Measurements from ENCODE around the gene CASTOR1.
A peak's percentile ranks its signal among the peaks of the same experiment; 100 is the strongest.

CASTOR1 gene

DNA sequence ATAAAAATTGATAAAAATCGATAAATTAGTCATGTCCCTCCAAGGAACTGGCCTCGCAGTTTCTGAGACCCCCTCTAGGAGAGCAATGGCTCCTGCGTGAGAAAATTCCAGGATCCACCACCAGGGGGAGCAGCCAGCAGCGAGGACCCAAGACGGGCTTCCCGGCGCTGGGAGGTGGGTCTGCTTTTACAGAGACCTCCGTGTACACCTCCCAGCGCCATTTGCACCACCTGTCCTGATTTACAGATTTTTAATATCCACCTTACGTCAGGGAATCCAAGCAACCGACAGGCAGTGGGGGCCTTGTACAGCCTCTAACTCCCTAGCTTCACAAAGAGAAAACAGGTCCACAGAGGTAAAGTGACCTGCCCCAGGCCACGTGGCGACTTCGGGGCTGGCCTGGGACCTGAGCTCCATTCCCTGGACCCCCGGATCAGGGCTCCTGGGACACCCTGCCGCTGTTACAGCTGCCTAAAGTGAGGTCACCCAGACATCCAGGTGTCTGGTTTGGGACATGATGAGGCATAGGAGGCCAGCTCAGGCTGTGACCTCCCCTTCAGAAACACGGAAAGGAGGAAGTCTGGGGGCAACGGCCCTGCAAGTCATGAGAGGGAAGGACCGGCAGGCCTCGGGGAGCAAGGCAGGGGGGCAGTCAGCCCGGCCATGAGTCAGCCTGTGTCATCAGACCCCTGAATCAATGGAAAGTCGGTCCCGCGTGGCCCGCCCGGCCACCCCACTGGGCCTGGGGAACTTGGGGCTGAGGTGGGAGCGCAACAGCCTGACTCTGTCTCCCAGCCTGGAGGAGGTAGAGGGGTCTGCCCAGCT lies 26.2 kb downstream of the CASTOR1 start (continued):
- peak; percentile 56 for TF ChIP-seq ZEB2 (tag by site-specific recombination; IDR thresholded peaks at IDR 0.05)

DNA sequence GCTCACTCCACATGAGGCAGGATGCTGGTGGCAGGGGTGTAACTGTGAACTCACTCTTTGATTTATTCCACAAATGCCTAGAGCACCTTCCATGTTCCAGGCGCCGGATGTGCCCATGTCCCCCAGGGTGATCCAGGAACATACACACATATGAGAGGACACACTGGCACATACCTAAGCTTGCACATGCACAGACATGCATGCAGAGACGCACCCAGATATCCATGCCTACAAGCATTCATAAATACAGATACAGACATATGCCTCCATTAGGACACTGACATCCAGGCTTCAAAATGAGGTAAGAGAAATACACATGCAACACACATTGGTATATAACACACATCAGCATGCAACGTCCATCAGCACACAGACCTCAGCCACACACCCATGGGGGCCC lies 27.2 kb downstream of the CASTOR1 start:
- no peak overlapping the region for H3K4me3 ChIP-seq (ENCODE audit: low read depth, low read length)
- no peaks in the 10 kb centered on the region for H3K36me3 ChIP-seq (ENCODE audit: control insufficient read depth in 2 of 2, insufficient read depth in 1 of 2, low read length in 2 of 2)
- no peak overlapping the region for H3K27ac ChIP-seq (ENCODE audit: extremely low read depth, low read depth, low read length)

DNA sequence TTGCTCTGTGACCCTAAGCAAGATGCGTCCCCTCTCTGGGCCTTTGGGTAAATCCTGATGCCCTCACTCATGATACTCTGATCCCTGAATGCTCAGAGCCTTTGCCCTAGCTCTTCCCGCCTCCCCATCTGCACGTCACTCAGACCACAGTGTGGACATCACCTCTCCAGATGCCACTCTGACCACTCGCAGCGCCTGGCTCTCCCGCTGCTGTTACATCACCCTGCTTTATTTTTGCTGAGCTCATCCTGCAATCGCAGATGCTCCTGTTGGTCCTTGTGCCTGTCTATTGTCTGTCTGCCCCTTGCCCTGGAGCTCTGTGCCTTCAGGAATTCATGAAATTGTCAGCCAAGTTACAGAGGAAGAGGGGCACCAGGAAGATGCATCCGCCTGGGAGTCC lies 28.2 kb downstream of the CASTOR1 start:
- H3K36me3 ChIP-seq (ENCODE audit: control insufficient read depth in 2 of 2, insufficient read depth in 1 of 2, low read length in 2 of 2): no peaks in the 10 kb centered on the region
- H3K4me3 ChIP-seq (ENCODE audit: low read depth, low read length): no peak overlapping the region
- CTCF ChIA-PET: interaction anchor here (0.7 to 3.4 kb wide), 22 partner anchors 11 to 172 kb away, joined by 3 to 26 read pairs (median 4); partner anchors contain the start of gene CASTOR1
- TF ChIP-seq ZFP3 (tag by site-specific recombination; IDR thresholded peaks at IDR 0.05; ENCODE audit: low read depth) (no peak), SALL2 (tag by site-specific recombination; IDR thresholded peaks at IDR 0.05; ENCODE audit: borderline replicate concordance) (no peak), KLF7 (tag by site-specific recombination; IDR thresholded peaks at IDR 0.05; ENCODE audit: borderline replicate concordance) (no peak), ZNF350 (tag by site-specific recombination; IDR thresholded peaks at IDR 0.05) (no peak), KLF10 (tag by site-specific recombination; IDR thresholded peaks at IDR 0.05) (no peak), RBAK (tag by site-specific recombination; IDR thresholded peaks at IDR 0.05) (no peak), MYNN (tag by site-specific recombination; IDR thresholded peaks at IDR 0.05; ENCODE audit: borderline replicate concordance) (no peak), ZNF621 (tag by site-specific recombination; IDR thresholded peaks at IDR 0.05) (no peak), ZNF266 (tag by site-specific recombination; IDR thresholded peaks at IDR 0.05; ENCODE audit: low read depth) (no peak), ZNF335 (tag by site-specific recombination; conservative IDR thresholded peaks at IDR 0.05) (no peak), ZNF521 (tag by site-specific recombination; IDR thresholded peaks at IDR 0.05) (no peak), ZNF426 (tag by site-specific recombination; IDR thresholded peaks at IDR 0.05) (no peak), ZNF610 (tag by site-specific recombination; IDR thresholded peaks at IDR 0.05; ENCODE audit: borderline replicate concordance) (no peak), OSR2 (tag by site-specific recombination; IDR thresholded peaks at IDR 0.05) (no peak), IKZF3 (tag by site-specific recombination; IDR thresholded peaks at IDR 0.05) (no peak)
- H3K27ac ChIP-seq (ENCODE audit: extremely low read depth, low read depth, low read length): no peak overlapping the region
- no peaks in the 10 kb centered on the region for H3K4me1 ChIP-seq (ENCODE audit: control insufficient read depth, insufficient read depth, low read length)
- POLR2A ChIA-PET: no interaction called here
- no peaks in the 10 kb centered on the region for H3K9me3 ChIP-seq (ENCODE audit: control insufficient read depth, insufficient read depth, low read depth, low read length)

More for the DNA sequence above, 27.2 kb downstream of the CASTOR1 start:
- TF ChIP-seq ZFHX2 (tag by site-specific recombination; conservative IDR thresholded peaks at IDR 0.05) (no peak), ZNF707 (tag by site-specific recombination; IDR thresholded peaks at IDR 0.05) (no peak), ZNF132 (tag by site-specific recombination; IDR thresholded peaks at IDR 0.05; ENCODE audit: borderline replicate concordance) (no peak)
- ChIA-PET POLR2A (interaction anchor here (1.1 kb wide), 1 partner anchor 26 kb away, joined by 4 read pairs; no protein-coding TSS in a partner anchor), CTCF (interaction anchor here (0.6 to 3.4 kb wide), 14 partner anchors 12 to 702 kb away, joined by 3 to 26 read pairs (median 5); partner anchors contain the start of genes CASTOR1 and TBC1D10A)
- Histone ChIP-seq H3K4me1 (ENCODE audit: control insufficient read depth, insufficient read depth, low read length) (no peaks in the 10 kb centered on the region), H3K9me3 (ENCODE audit: control insufficient read depth, insufficient read depth, low read depth, low read length) (no peaks in the 10 kb centered on the region)

DNA sequence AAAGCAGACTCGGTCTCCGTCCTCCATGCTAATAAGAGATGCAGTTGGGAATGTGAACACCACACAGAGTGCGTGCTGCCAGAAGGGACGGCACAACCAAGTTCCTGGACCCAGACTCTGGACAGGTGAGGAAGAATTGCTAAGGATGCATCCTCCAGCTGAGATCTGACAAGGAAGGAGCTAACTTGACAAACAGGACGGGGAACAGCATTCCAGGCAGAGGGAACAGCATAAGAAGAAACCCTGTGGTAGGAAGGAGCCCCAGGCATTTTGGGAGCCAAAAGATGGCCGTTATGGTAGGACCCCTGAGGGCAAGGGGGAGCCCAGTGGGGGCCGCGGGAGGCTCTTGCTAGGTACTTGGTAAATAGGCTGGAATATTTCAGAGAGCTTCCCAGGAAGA lies 28.6 kb downstream of the CASTOR1 start:
- ChIA-PET POLR2A (no interaction called here), CTCF (interaction anchor here (0.7 to 3.4 kb wide), 17 partner anchors 16 to 172 kb away, joined by 3 to 26 read pairs (median 4); partner anchors contain the start of gene CASTOR1)
- no peak overlapping the region for H3K4me3 ChIP-seq (ENCODE audit: low read depth, low read length)
- H3K9me3 ChIP-seq (ENCODE audit: control insufficient read depth, insufficient read depth, low read depth, low read length): no peaks in the 10 kb centered on the region
- no peak overlapping the region for H3K27ac ChIP-seq (ENCODE audit: extremely low read depth, low read depth, low read length)
- no peaks in the 10 kb centered on the region for H3K4me1 ChIP-seq (ENCODE audit: control insufficient read depth, insufficient read depth, low read length)
- TF ChIP-seq REPIN1 (tag by site-specific recombination; IDR thresholded peaks at IDR 0.05; ENCODE audit: low read depth): no peak
- TF ChIP-seq ZNF202 (tag by site-specific recombination; IDR thresholded peaks at IDR 0.05; ENCODE audit: borderline replicate concordance): no peak
- H3K36me3 ChIP-seq (ENCODE audit: control insufficient read depth in 2 of 2, insufficient read depth in 1 of 2, low read length in 2 of 2): no peaks in the 10 kb centered on the region
